Activated CD8-positive, alpha-beta memory T cell treated with anti-CD3 and anti-CD28 coated beads, Interleukin-2, amount 50 U/mL, for 24 hours (primary cell): Measurements from ENCODE around the gene BNIP3.
"Not testable (repeated sequence)": the region's sequence is repeated elsewhere in the genome, so short reads cannot be mapped to it uniquely, and the experiment has no call there.

Experiments used
- DNase-seq: peaks from one replicate; pipeline ENCODE4 v3.0.0-alpha.2; 2020; ENCODE audit errors: extremely low read depth

The BNIP3 gene

GRCh38 chr10:132001238-132001972, 19.7 kb upstream of the BNIP3 start:
- no peak for DNase-seq

GRCh38 chr10:131998845-131999681, 17.3 kb upstream of the BNIP3 start:
- DNase-seq, result no peak

GRCh38 chr10:131998050-131998844, 16.5 kb upstream of the BNIP3 start:
- DNase-seq, result no peak

- DNase-seq, result no peak
These were observed 15.8 kb upstream of the BNIP3 start for GRCh38 chr10:131997366-131998049.

GRCh38 chr10:131996466-131997365, 15.0 kb upstream of the BNIP3 start:
- DNase-seq, result no peak

GRCh38 chr10:131994435-131994834, 12.7 kb upstream of the BNIP3 start:
- DNase-seq, result no peak

- no peak for DNase-seq
These were observed 11.6 kb upstream of the BNIP3 start for GRCh38 chr10:131993275-131993674.

- no peak for DNase-seq
These were observed 10.0 kb upstream of the BNIP3 start for GRCh38 chr10:131991726-131992125.

GRCh38 chr10:131987786-131988185, 6.1 kb upstream of the BNIP3 start:
- DNase-seq, result not testable (repeated sequence)

- not testable (repeated sequence) for DNase-seq
These were observed 5.6 kb upstream of the BNIP3 start for GRCh38 chr10:131987301-131987700.

GRCh38 chr10:131986851-131987250, 5.1 kb upstream of the BNIP3 start:
- not testable (repeated sequence) for DNase-seq

- no peak for DNase-seq
These were observed 2.1 kb upstream of the BNIP3 start for GRCh38 chr10:131983780-131984179.

GRCh38 chr10:131982796-131983195, 1.1 kb upstream of the BNIP3 start:
- no peak for DNase-seq

GRCh38 chr10:131982185-131982756, 548 bp upstream of the BNIP3 start:
- DNase-seq, result no peak

GRCh38 chr10:131980761-131981428, 828 bp downstream of the BNIP3 start:
- DNase-seq, result no peak

GRCh38 chr10:131980321-131980720, 1.4 kb downstream of the BNIP3 start:
- DNase-seq, result no peak

- DNase-seq, result no peak
These were observed 1.9 kb downstream of the BNIP3 start for GRCh38 chr10:131979821-131980270.

- DNase-seq, result no peak
These were observed 2.4 kb downstream of the BNIP3 start for GRCh38 chr10:131979336-131979735.

- DNase-seq, result no peak
These were observed 2.9 kb downstream of the BNIP3 start for GRCh38 chr10:131978851-131979250.

- DNase-seq, result no peak
These were observed 3.4 kb downstream of the BNIP3 start for GRCh38 chr10:131978366-131978765.
